CD14-positive monocyte (primary cell): ENCODE measurements around the gene GALNT18. TPM values are rescaled to one million over a fixed set of nuclear protein-coding genes. Genes with fewer than 3 reads are reported as not detected.

Source experiments
- DNase-seq, 3 donors: peaks; one replicate each; pipeline ENCODE4 v3.0.0-alpha.2; 2011 to 2022
- H2AFZ ChIP-seq: 2 replicates; pipeline ENCODE4 v1.6.0; 2012; ENCODE audit warnings: mild to moderate bottlenecking, low read depth, low read length, inconsistent platforms; ENCODE audit not compliant: insufficient read depth, poor library complexity, severe bottlenecking
- H3K27ac ChIP-seq, 2 donors: 1 replicate in 1 of 2; 2 replicates in 1 of 2; pipeline ENCODE4 v1.5.1; 2012 to 2013; ENCODE audit warnings: low read length in 2 of 2, control low read depth in 1 of 2, inconsistent platforms in 1 of 2, low read depth in 1 of 2, mild to moderate bottlenecking in 1 of 2
- H3K27me3 ChIP-seq, 2 donors: one replicate each; pipeline versions ENCODE4 v1.6.0 to v1.6.1; 2011 to 2013; ENCODE audit warnings: low read length in 2 of 2; ENCODE audit not compliant: control insufficient read depth in 2 of 2, insufficient read depth in 2 of 2
- H3K36me3 ChIP-seq, 2 donors: replicated peaks in 1 of 2; 1 replicate in 1 of 2; 2 replicates in 1 of 2; pipeline versions ENCODE4 v1.5.1 to v1.6.1; 2012 to 2013; ENCODE audit warnings: low read length in 2 of 2, control low read depth in 1 of 2, inconsistent platforms in 1 of 2, mild to moderate bottlenecking in 1 of 2; ENCODE audit not compliant: insufficient read depth in 2 of 2, control insufficient read depth in 1 of 2
- H3K4me1 ChIP-seq, 2 donors: 1 replicate in 1 of 2; 2 replicates in 1 of 2; pipeline versions ENCODE4 v1.5.1 to v1.6.1; 2012 to 2013; ENCODE audit warnings: low read length in 2 of 2, control low read depth in 1 of 2, inconsistent platforms in 1 of 2, mild to moderate bottlenecking in 1 of 2, moderate library complexity in 1 of 2; ENCODE audit not compliant: insufficient read depth in 2 of 2, control insufficient read depth in 1 of 2
- H3K4me2 ChIP-seq: replicated peaks from 2 replicates; pipeline ENCODE3; 2012; ENCODE audit warnings: low read length, moderate library complexity, mild to moderate bottlenecking; ENCODE audit not compliant: poor library complexity, severe bottlenecking; ENCODE audit errors: extremely low read depth
- H3K4me3 ChIP-seq, 3 experiments: fragments of 200-600 bp in 1 of 3; sonication (generic) in 1 of 3; replicated peaks in 1 of 3; 1 replicate in 2 of 3; 2 replicates in 1 of 3; pipeline ENCODE4 v1.5.1; 2011 to 2013; ENCODE audit warnings: low read length in 3 of 3, mild to moderate bottlenecking in 3 of 3, control low read depth in 2 of 3, low read depth in 2 of 3, inconsistent platforms in 1 of 3, moderate library complexity in 1 of 3
- H3K79me2 ChIP-seq: 2 replicates; pipeline ENCODE4 v1.6.0; 2012; ENCODE audit warnings: mild to moderate bottlenecking, control low read depth, inconsistent platforms, low read length, moderate library complexity; ENCODE audit not compliant: insufficient read depth
- H3K9ac ChIP-seq: 2 replicates; pipeline ENCODE4 v1.6.0; 2017; ENCODE audit warnings: low read length, mild to moderate bottlenecking; ENCODE audit not compliant: insufficient read depth, poor library complexity, severe bottlenecking
- H3K9me3 ChIP-seq, 2 donors: replicated peaks in 1 of 2; 1 replicate in 1 of 2; 2 replicates in 1 of 2; pipeline versions ENCODE4 v1.5.1 to v1.6.1; 2012 to 2013; ENCODE audit warnings: low read length in 2 of 2, control low read depth in 1 of 2; ENCODE audit not compliant: control insufficient read depth in 1 of 2, insufficient read depth in 1 of 2
- H4K20me1 ChIP-seq: 2 replicates; pipeline ENCODE4 v1.6.0; 2012; ENCODE audit warnings: mild to moderate bottlenecking, low read length, control low read depth, moderate library complexity; ENCODE audit not compliant: insufficient read depth
- H3K27ac Mint-ChIP-seq, 7 donors: one replicate each; pipeline ENCODE4 v1.8.0; 2020; ENCODE audit warnings: mild to moderate bottlenecking in 7 of 7, mixed read lengths in 7 of 7, moderate library complexity in 6 of 7, inconsistent platforms in 2 of 7
- H3K27me3 Mint-ChIP-seq, 3 donors: one replicate each; pipeline ENCODE4 v1.8.0; 2021 to 2022; ENCODE audit warnings: low read depth in 3 of 3, mild to moderate bottlenecking in 3 of 3, mixed read lengths in 3 of 3, moderate library complexity in 3 of 3, inconsistent platforms in 1 of 3
- H3K36me3 Mint-ChIP-seq, 2 donors: one replicate each; pipeline ENCODE4 v1.8.0; 2020; ENCODE audit warnings: mixed read lengths in 2 of 2, inconsistent platforms in 1 of 2, mild to moderate bottlenecking in 1 of 2
- H3K4me1 Mint-ChIP-seq: one replicate; pipeline ENCODE4 v1.8.0; 2020; ENCODE audit warnings: mild to moderate bottlenecking, mixed read lengths
- H3K4me3 Mint-ChIP-seq, 2 donors: one replicate each; pipeline ENCODE4 v1.8.0; 2020; ENCODE audit warnings: mild to moderate bottlenecking in 2 of 2, mixed read lengths in 2 of 2, moderate library complexity in 1 of 2
- H3K9me3 Mint-ChIP-seq, 7 donors: one replicate each; pipeline ENCODE4 v1.8.0; 2020 to 2022; ENCODE audit warnings: mixed read lengths in 7 of 7, mild to moderate bottlenecking in 6 of 7, moderate library complexity in 6 of 7, inconsistent platforms in 2 of 7
- WGBS: methylation state at CpG from one replicate; pipeline ENCODE4 v1.1.5; 2013; ENCODE audit warnings: missing lambda C conversion rate; ENCODE audit not compliant: insufficient coverage; 5-methylcytosine and 5-hydroxymethylcytosine counted together
- intact Hi-C, 2 donors: fragments of 100-400 bp; cut with micrococcal nuclease; formaldehyde crosslinking; loops; one replicate each; pipeline versions ENCODE4 v1.15.0 to v1.15.1; 2023
- polyA plus RNA-seq, 3 donors: library from polyadenylated mRNA; depleted of rRNA in 1 of 3; unstranded in 2 of 3; stranded (reverse) in 1 of 3; fragments of 300-500 nt in 2 of 3; fragments of >200 nt in 1 of 3; fragmentation: Illumina TruSeq in 2 of 3; gene quantifications; 1 replicate in 2 of 3; 2 replicates in 1 of 3; pipeline ENCODE4 v1.2.3, GENCODE V29; 2012 to 2021
- TF ChIP-seq, protein P1 (sequence below): fragments of 200-600 bp; IDR thresholded peaks from one replicate; pipeline ENCODE4 v1.8.0; 2022; ENCODE audit warnings: antibody characterized with exemption, mild to moderate bottlenecking

GALNT18 gene
- polyA plus RNA-seq, 3 donors: not detected

DNA sequence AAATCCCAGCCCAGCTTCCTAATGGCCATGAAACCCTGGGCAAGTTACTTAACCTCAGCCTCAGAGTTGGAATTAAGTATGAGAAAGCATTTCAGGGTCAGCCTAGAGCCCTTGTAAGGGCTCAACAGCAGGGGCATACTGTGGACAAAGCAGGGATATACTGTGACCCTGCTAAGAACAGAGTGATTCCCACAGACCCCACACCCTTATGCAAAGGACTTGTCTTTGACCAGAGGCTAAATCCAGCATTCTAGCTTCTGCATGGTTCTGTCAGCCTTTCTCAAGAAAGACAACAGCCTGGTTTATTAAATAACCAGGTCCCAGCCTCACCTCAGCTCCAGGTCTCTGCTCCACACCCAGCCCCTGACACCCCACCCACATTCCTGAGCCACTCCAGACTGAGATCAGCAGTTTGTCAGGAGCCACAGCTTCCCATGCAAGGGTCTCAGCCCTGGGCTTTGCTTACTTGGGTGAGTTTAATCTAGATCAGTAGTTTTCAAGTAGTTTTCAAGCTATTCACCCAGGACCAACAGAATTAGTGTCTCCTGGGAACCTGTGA, 69.2 kb downstream of the GALNT18 start:
- H3K27ac Mint-ChIP-seq: no peak overlapping the region
- no peaks in the 10 kb centered on the region for H3K36me3 ChIP-seq
- no peaks in the 10 kb centered on the region for H3K36me3 Mint-ChIP-seq
- H3K79me2 ChIP-seq: no peaks in the 10 kb centered on the region
- no peak overlapping the region for H3K4me2 ChIP-seq
- no peaks in the 10 kb centered on the region for H3K9me3 Mint-ChIP-seq
- no peaks in the 10 kb centered on the region for H3K4me1 ChIP-seq
- no peaks in the 10 kb centered on the region for H3K9me3 ChIP-seq
- H3K27me3 Mint-ChIP-seq: peaks cover 3 to 8% (median 6%) of the 10 kb centered on the region in 3 donors
- no peak overlapping the region for H3K27ac ChIP-seq
- TF ChIP-seq, protein P1, sequence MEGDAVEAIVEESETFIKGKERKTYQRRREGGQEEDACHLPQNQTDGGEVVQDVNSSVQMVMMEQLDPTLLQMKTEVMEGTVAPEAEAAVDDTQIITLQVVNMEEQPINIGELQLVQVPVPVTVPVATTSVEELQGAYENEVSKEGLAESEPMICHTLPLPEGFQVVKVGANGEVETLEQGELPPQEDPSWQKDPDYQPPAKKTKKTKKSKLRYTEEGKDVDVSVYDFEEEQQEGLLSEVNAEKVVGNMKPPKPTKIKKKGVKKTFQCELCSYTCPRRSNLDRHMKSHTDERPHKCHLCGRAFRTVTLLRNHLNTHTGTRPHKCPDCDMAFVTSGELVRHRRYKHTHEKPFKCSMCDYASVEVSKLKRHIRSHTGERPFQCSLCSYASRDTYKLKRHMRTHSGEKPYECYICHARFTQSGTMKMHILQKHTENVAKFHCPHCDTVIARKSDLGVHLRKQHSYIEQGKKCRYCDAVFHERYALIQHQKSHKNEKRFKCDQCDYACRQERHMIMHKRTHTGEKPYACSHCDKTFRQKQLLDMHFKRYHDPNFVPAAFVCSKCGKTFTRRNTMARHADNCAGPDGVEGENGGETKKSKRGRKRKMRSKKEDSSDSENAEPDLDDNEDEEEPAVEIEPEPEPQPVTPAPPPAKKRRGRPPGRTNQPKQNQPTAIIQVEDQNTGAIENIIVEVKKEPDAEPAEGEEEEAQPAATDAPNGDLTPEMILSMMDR: no peak
- no peak for DNase-seq
- no peak overlapping the region for H3K4me3 ChIP-seq
- H3K27me3 ChIP-seq: no peaks in the 10 kb centered on the region
- H2AFZ ChIP-seq: no peak overlapping the region
- intact Hi-C loops: no loop called here
- no peaks in the 10 kb centered on the region for H3K4me1 Mint-ChIP-seq
- no peaks in the 10 kb centered on the region for H4K20me1 ChIP-seq
- no peak overlapping the region for H3K4me3 Mint-ChIP-seq
- H3K9ac ChIP-seq: no peak overlapping the region

DNA sequence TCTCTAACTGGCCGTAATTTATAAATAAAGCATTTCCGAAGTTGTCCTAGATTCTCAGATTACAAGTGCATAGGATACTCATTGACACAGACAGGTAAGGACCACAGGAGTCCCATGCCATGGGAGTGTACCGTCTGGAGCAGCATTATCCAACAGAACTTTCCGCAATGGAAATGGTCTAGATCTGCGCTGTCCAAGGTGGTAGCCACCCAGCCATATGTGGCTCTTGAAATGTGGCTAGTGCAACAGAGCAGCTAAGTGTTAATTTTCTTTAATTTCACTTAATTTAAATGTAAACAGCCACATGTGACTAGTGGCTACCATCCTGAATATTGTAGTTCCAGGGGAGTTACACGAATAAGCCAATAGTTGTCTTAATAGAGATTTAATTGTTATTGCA, 71.3 kb downstream of the GALNT18 start:
- Mint-ChIP-seq H3K27me3 (peaks cover 6 to 9% (median 7%) of the 10 kb centered on the region in 3 donors), H3K27ac (no peak overlapping the region), H3K4me3 (no peak overlapping the region), H3K4me1 (no peaks in the 10 kb centered on the region), H3K9me3 (no peaks in the 10 kb centered on the region), H3K36me3 (no peaks in the 10 kb centered on the region)
- Histone ChIP-seq H3K9ac (no peak overlapping the region), H3K79me2 (no peaks in the 10 kb centered on the region), H3K27me3 (no peaks in the 10 kb centered on the region), H3K4me3 (no peak overlapping the region), H3K36me3 (no peaks in the 10 kb centered on the region), H3K9me3 (no peaks in the 10 kb centered on the region), H3K27ac (no peak overlapping the region), H4K20me1 (no peaks in the 10 kb centered on the region), H3K4me1 (no peaks in the 10 kb centered on the region), H2AFZ (no peak overlapping the region), H3K4me2 (no peak overlapping the region)
- DNase-seq: no peak
- TF ChIP-seq, protein P1: no peak
- intact Hi-C loops: no loop called here
- WGBS: 92% methylated on average over 5 of the region's 6 CpGs
